Keratinocyte (primary cell): ENCODE data around the gene ASB14.

Source experiments
- EZH2 ChIP-seq: IDR thresholded peaks from one replicate; pipeline ENCODE4 v1.6.1; 2012; ENCODE audit warnings: inconsistent platforms, mild to moderate bottlenecking, low read length, moderate library complexity
- TF ChIP-seq, protein P1 (sequence below), 3 experiments: IDR thresholded peaks in 1 of 3; conservative IDR thresholded peaks in 1 of 3; optimal IDR thresholded peaks in 1 of 3; 2 replicates in 2 of 3; 3 replicates in 1 of 3; pipeline versions ENCODE3 to v1.5.1; 2011; ENCODE audit warnings: low read length in 3 of 3, mild to moderate bottlenecking in 3 of 3, moderate library complexity in 2 of 3, control low read depth in 1 of 3, inconsistent platforms in 1 of 3; ENCODE audit not compliant: insufficient read depth in 2 of 3; ENCODE audit errors: extremely low read depth in 1 of 3

DNA sequence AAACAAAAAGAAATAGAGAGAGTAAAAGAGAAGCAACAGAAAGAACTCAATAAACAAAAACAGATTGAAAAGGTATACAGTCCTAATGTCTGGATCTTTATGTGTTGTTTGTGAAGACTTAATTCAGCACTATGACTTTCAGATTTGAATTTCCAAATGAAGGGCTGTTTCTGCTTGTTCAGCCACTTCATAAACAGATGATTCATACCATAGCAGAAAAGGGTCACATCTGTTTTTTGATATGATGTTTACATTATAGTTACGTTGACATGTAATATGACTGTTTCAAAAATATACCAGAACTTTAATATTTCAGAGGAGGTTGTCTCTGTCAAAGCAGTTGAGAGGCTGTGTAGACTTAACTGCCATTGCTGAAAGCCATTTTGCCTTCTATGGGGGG lies 24.1 kb downstream of the ASB14 start:
- TF ChIP-seq, protein P1, sequence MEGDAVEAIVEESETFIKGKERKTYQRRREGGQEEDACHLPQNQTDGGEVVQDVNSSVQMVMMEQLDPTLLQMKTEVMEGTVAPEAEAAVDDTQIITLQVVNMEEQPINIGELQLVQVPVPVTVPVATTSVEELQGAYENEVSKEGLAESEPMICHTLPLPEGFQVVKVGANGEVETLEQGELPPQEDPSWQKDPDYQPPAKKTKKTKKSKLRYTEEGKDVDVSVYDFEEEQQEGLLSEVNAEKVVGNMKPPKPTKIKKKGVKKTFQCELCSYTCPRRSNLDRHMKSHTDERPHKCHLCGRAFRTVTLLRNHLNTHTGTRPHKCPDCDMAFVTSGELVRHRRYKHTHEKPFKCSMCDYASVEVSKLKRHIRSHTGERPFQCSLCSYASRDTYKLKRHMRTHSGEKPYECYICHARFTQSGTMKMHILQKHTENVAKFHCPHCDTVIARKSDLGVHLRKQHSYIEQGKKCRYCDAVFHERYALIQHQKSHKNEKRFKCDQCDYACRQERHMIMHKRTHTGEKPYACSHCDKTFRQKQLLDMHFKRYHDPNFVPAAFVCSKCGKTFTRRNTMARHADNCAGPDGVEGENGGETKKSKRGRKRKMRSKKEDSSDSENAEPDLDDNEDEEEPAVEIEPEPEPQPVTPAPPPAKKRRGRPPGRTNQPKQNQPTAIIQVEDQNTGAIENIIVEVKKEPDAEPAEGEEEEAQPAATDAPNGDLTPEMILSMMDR (optimal IDR thresholded peaks at IDR 0.05 in 1 of 3, IDR thresholded peaks at IDR 0.05 in 1 of 3, conservative IDR thresholded peaks at IDR 0.05 in 1 of 3; ENCODE audit: extremely low read depth in 1 of 3, insufficient read depth in 2 of 3, low read length in 3 of 3), result no peak
- no peak for TF ChIP-seq EZH2
